Left cardiac atrium (tissue), 4 donors: ENCODE data around the gene NARF. TPM values are rescaled to one million over a fixed set of nuclear protein-coding genes. Genes with fewer than 3 reads are reported as not detected.

Experiments
- ATAC-seq, 2 donors: fragments of 200-7000 bp; cut with Tn5 transposase; one replicate each; pipeline ENCODE4 v1.9.1; 2020; ENCODE audit warnings: mild to moderate bottlenecking in 2 of 2, moderate library complexity in 2 of 2
- DNase-seq: peaks from one replicate; pipeline ENCODE4 v3.0.0-alpha.2; 2020
- intact Hi-C, 2 donors: fragments of 100-400 bp; cut with DNase I; formaldehyde crosslinking; loops; one replicate each; pipeline versions ENCODE4 v1.14.1 to v1.15.1; 2022 to 2023
- total RNA-seq, 2 donors: library from RNA; stranded (reverse); fragmentation: NEBNext Ultra II Directional; extraction: Animal tissue kit (Norgen Biotek cat#: 25700); gene quantifications; one replicate each; pipeline ENCODE4 v1.2.1, GENCODE V29; 2021
- donor health status: DM: no; HTN: yes; CAD: no.
- donor health status: DM: no; HTN: yes; CAD: no; lungs with severe emphysema.
- donor health status: DM: yes; HTN: yes; CAD: no.
- donor health status: Dilated cardiomyopathy.

NARF gene
- total RNA-seq, 2 donors from 2014 or later, result 63.7 to 65.9 TPM

DNA sequence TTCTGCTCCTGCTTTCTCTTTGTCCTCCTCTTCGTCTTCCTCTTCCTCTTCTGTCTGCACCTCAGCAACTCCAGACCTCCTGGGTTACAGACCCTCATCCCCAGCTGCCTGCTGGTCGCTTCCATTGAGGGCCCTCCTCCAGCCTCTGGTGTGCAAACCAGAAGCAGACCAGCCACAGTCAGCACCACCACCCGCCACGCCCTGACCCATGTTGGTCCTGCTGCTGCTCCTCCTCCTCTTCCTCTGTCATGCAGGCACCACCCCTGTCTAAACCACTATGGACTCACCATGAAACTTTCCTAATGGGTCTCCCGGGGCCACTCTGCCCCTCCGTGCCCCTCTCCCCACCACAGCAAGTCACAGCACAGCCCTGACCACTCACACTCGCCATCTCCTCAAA is 28.7 kb upstream of the NARF start:
- no peak for DNase-seq
- ATAC-seq, result no peak
- intact Hi-C loops, result no loop called here

DNA sequence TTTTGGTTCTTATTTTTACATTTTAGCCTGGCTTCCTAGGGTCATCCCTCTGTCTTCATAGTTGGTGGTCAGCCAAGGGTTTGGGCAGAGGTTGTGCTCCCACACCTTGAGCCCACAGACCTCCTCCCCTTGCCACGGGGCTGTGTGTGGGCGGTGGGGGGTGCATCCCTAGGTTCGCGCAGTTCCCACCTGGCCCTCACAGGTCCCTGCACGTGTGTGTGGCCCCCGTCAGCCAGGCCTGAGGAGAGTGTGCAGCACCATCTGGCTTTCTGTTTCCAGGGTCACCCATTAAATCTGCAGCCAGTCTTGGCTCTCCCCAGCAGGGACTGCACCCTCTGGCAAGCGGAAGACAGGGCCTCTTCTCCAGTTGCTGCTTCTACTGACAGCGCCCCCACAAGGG is 26.5 kb upstream of the NARF start:
- intact Hi-C loops, result no loop called here
- ATAC-seq (no peak), DNase-seq (no peak)

DNA sequence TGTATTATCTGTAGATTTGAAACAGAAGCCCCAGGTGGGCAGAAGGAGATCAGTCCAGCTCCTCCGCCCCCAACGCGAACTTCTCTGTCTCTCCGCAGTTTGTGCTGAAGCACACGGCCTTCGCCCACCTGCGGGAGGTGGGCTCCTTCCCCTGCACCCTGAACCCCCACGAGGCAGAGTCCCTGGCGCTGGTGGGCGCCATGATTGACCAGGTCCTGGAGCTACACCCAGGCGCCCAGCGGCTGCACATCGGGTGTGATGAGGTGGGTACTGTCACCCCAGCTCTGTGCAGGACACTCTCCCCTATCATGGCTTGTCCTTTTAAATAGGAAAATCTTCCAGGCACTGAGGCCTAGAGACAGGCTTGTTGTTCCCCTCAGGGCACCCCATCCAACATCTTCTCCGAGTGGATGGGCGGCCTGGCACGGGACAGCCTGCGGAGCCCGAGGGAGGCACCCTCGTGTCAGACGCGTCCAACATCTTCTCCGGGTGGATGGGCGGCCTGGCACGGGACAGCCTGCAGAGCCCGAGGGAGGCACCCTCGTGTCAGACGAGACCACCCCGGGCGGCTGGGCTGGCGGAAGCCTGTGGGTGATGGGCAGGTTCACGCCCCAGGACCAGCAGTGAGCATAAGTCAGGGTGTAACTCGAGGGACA is 24.9 kb upstream of the NARF start:
- DNase-seq (no peak), ATAC-seq (no peak)
- intact Hi-C loops, result no loop called here

DNA sequence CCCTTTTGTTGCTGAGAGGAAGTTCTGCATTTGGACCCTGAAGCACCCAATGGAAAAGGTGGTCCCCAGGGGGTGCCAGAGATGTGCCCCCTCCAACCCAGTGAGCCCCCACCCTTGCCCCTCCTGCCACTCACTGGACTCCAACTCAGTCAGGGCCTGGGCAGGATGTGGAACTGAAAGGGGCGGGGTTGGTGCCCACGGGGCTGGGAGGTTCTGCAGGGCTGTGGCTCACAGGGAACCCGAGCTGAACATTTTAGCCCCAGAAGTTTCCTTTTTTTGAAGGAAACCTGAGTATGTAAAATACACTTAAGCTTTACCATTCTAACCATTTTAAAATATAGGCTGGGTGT is 24.4 kb upstream of the NARF start:
- intact Hi-C loops, result no loop called here
- no peak for DNase-seq
- no peak for ATAC-seq

GRCh38 chr17:82435103-82435502 is 23.4 kb upstream of the NARF start:
- DNase-seq (no peak), ATAC-seq (no peak)
- intact Hi-C loops, result no loop called here

- DNase-seq, result no peak
- intact Hi-C loops, result no loop called here
- ATAC-seq, result no peak
Observed at GRCh38 chr17:82435601-82436583, 22.6 kb upstream of the NARF start.

- intact Hi-C loops, result no loop called here
- ATAC-seq (no peak), DNase-seq (no peak)
Observed at GRCh38 chr17:82436601-82437324, 21.8 kb upstream of the NARF start.

GRCh38 chr17:82437325-82437668 is 21.2 kb upstream of the NARF start:
- no peak for ATAC-seq
- intact Hi-C loops, result no loop called here
- no peak for DNase-seq

DNA sequence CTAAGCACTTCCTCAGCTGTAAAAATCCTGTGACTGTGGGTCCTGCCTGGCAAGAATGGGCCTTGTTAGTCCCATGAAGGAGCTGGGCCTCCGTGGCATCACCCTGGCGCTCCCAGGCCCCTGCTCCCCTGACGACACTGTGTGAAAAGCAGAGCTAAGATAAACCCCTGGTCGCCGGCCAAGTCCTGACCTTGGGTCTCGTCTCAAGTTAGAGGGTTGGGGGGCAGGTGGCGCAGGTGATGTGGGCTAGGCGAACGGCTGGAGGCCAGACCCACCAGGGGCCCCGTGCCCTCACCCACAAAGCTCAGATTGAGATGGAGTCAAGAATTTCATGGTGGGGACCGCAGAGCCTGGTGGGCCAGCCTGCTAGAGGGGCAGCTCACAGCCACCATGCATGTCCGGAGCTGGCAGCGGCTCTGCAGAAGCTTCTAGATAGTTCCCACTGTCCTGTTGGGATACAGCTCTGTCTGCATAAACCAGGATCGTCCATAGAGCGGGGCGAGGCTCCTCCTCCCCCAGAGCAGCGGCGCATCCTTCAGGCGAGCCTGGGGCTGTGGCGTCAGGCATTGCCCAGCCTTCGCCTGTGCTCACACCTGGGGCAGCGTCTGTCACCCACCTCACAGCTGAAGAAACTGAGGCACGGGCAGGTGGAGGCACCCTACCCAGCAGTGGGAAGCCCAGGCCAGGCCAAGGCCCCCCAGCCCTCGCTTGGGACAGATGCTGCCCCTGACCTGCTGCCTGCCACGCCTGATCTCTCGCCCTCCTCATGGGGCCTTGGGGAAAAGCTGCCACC is 19.9 kb upstream of the NARF start:
- no peak for ATAC-seq
- DNase-seq, result no peak
- intact Hi-C loops, result no loop called here

GRCh38 chr17:82439194-82439828 is 19.2 kb upstream of the NARF start:
- no peak for DNase-seq
- intact Hi-C loops, result no loop called here
- no peak for ATAC-seq

- no peak for ATAC-seq
- no peak for DNase-seq
- intact Hi-C loops, result no loop called here
Observed at GRCh38 chr17:82439829-82440365, 18.6 kb upstream of the NARF start.

GRCh38 chr17:82440469-82440981 is 18.0 kb upstream of the NARF start:
- no peak for DNase-seq
- peak in 1 of 2 donors; percentile 5 for ATAC-seq
- intact Hi-C loops, result no loop called here

DNA sequence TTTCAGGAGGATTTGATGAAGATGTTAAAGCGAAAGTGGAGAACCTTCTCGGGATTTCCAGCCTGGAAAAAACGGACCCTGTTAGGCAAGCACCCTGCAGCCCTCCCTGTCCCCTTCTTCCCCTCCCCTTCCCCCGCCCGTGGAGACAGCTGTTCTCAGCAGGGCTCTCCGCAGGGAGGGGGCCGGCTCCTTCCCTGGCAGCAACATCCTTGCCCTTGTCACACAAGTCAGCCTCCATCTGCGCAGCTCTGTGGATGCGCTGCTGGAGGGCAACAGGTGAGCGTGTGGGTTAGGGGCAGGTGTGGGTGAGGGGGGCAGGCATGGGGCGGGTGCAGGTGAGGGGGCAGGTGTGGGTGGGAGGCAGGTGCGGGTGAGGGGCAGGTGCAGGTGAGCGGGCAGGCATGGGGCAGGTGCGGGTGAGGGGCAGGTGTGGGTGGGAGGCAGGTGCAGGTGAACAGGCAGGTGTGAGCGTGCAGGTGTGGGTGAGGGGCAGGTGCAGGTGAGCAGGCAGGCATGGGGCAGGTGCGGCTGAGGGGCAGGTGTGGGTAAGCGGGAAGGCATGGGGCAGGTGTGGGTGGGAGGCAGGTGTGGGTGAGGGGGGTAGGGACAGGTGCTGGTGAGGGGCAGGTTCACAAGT is 17.4 kb upstream of the NARF start:
- DNase-seq (no peak), ATAC-seq (peak in 1 of 2 donors; percentile 12)
- intact Hi-C loops, result no loop called here

- DNase-seq (no peak), ATAC-seq (no peak)
- intact Hi-C loops, result no loop called here
Observed at GRCh38 chr17:82441691-82442487, 16.7 kb upstream of the NARF start.

GRCh38 chr17:82442643-82443464 is 15.7 kb upstream of the NARF start:
- intact Hi-C loops, result no loop called here
- ATAC-seq (no peak), DNase-seq (no peak)
